Measurements from ENCODE around the gene NLGN4Y. TPM values are rescaled to one million over a fixed set of nuclear protein-coding genes. Genes with fewer than 3 reads are reported as not detected.

Gene NLGN4Y
- total RNA-seq, 1 experiment from 2014 or later = not detected

GRCh38 chrY:14828531-14828930 lies 304.2 kb downstream of the NLGN4Y start:
- Mint-ChIP-seq H3K27ac (no peak overlapping the region), H3K4me3 (no peak overlapping the region), H3K4me1 (no peaks in the 10 kb centered on the region), H3K36me3 (ENCODE audit: insufficient read depth in 1 of 3, low read depth in 3 of 3) (no peaks in the 10 kb centered on the region), H3K9me3 (no peaks in the 10 kb centered on the region), H3K27me3 (ENCODE audit: low read depth) (no peaks in the 10 kb centered on the region)
- Histone ChIP-seq H4K20me1 (ENCODE audit: control insufficient read depth, insufficient read depth, insufficient read length) (no peaks in the 10 kb centered on the region), H3K23me2 (ENCODE audit: insufficient read length, low read depth, low read length, poor library complexity, severe bottlenecking) (no peaks in the 10 kb centered on the region), H3K9ac (ENCODE audit: extremely low read depth, insufficient read length, low read length) (no peak overlapping the region), H3K27me3 (ENCODE audit: insufficient read depth, low read length) (no peaks in the 10 kb centered on the region), H2BK120ac (ENCODE audit: low read depth, low read length, poor library complexity, severe bottlenecking) (no peak overlapping the region), H3K4ac (ENCODE audit: low read depth, low read length) (no peak overlapping the region), H4K5ac (ENCODE audit: insufficient read length, low read depth, low read length) (no peak overlapping the region), H2AFZ (ENCODE audit: low read length) (no peak overlapping the region), H2BK12ac (ENCODE audit: insufficient read length, low read depth, low read length) (no peak overlapping the region), H3K4me1 (ENCODE audit: insufficient read depth, low read length) (no peaks in the 10 kb centered on the region), H3K14ac (ENCODE audit: insufficient read depth, low read length) (no peak overlapping the region), H3K27ac (ENCODE audit: insufficient read length, low read depth, low read length) (no peak overlapping the region), H4K8ac (replicated peaks; ENCODE audit: insufficient read length, low read depth, low read length) (no peak overlapping the region), H3K18ac (ENCODE audit: insufficient read length, low read depth, low read length) (no peak overlapping the region), H2BK15ac (ENCODE audit: low read depth, low read length) (no peak overlapping the region), H2BK20ac (ENCODE audit: low read depth, low read length, poor library complexity, severe bottlenecking) (no peak overlapping the region), H2AK5ac (ENCODE audit: insufficient read length, low read length) (no peak overlapping the region), H3K79me2 (ENCODE audit: insufficient read depth, low read length) (no peaks in the 10 kb centered on the region), H3K56ac (ENCODE audit: insufficient read length, low read depth, low read length) (no peak overlapping the region), H3K4me2 (ENCODE audit: insufficient read depth, insufficient read length, low read length) (no peak overlapping the region), H4K91ac (ENCODE audit: insufficient read length, low read depth, low read length) (no peak overlapping the region), H3K9me3 (ENCODE audit: control insufficient read depth, low read depth, low read length) (no peaks in the 10 kb centered on the region), H3K79me1 (ENCODE audit: insufficient read depth, low read depth, low read length, poor library complexity, severe bottlenecking) (no peaks in the 10 kb centered on the region), H2BK5ac (ENCODE audit: insufficient read length, low read length) (no peak overlapping the region), H3T11ph (ENCODE audit: low read length) (no peak overlapping the region), H3K23ac (ENCODE audit: insufficient read length, low read depth, low read length) (no peak overlapping the region)
- TF ChIP-seq CTCF (conservative IDR thresholded peaks at IDR 0.05) = no peak
- DNase-seq = no peak
- no CpG with 5 or more reads among the region's 5 CpGs for WGBS (ENCODE audit: extremely low coverage, insufficient read length, low lambda C conversion rate)

Data from H9 (cell line).